ENCODE results near the gene PHYKPL. TPM values are rescaled to one million over a fixed set of nuclear protein-coding genes. Genes with fewer than 3 reads are reported as not detected.

PHYKPL gene
- total and polyA plus RNA-seq, 2 of the 13 experiments (the other 11 are each of a cell fraction or from before 2014, with no cell fraction given) = 18.0 to 78.6 TPM

GRCh38 chr5:178231539-178232123 is 971 bp downstream of the PHYKPL start (continued):
- TF ChIP-seq, protein P1, sequence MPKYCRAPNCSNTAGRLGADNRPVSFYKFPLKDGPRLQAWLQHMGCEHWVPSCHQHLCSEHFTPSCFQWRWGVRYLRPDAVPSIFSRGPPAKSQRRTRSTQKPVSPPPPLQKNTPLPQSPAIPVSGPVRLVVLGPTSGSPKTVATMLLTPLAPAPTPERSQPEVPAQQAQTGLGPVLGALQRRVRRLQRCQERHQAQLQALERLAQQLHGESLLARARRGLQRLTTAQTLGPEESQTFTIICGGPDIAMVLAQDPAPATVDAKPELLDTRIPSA (CRISPR knock-in tag; IDR thresholded peaks at IDR 0.05; ENCODE audit: borderline replicate concordance) = peak; percentile 18; the same call in 1 of the 2 replicates
- TF ChIP-seq ZNF256 (CRISPR knock-in tag; conservative IDR thresholded peaks at IDR 0.05) = no peak
- TF ChIP-seq, protein P2, sequence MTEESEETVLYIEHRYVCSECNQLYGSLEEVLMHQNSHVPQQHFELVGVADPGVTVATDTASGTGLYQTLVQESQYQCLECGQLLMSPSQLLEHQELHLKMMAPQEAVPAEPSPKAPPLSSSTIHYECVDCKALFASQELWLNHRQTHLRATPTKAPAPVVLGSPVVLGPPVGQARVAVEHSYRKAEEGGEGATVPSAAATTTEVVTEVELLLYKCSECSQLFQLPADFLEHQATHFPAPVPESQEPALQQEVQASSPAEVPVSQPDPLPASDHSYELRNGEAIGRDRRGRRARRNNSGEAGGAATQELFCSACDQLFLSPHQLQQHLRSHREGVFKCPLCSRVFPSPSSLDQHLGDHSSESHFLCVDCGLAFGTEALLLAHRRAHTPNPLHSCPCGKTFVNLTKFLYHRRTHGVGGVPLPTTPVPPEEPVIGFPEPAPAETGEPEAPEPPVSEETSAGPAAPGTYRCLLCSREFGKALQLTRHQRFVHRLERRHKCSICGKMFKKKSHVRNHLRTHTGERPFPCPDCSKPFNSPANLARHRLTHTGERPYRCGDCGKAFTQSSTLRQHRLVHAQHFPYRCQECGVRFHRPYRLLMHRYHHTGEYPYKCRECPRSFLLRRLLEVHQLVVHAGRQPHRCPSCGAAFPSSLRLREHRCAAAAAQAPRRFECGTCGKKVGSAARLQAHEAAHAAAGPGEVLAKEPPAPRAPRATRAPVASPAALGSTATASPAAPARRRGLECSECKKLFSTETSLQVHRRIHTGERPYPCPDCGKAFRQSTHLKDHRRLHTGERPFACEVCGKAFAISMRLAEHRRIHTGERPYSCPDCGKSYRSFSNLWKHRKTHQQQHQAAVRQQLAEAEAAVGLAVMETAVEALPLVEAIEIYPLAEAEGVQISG (CRISPR knock-in tag; IDR thresholded peaks at IDR 0.05) = no peak
- TF ChIP-seq CERS6 (CRISPR knock-in tag; IDR thresholded peaks at IDR 0.05) = 0 out of 2 replicates have a peak, but pooled peaks have one; percentile 26
- no peak for TF ChIP-seq ZNF180 (CRISPR knock-in tag; IDR thresholded peaks at IDR 0.05; ENCODE audit: borderline replicate concordance, low read depth)
- TF ChIP-seq RAD21 (CRISPR knock-in tag; IDR thresholded peaks at IDR 0.05) = no peak
- TF ChIP-seq ZNF557 (CRISPR knock-in tag; IDR thresholded peaks at IDR 0.05) = no peak
- TF ChIP-seq HNRNPL (IDR thresholded peaks at IDR 0.05; ENCODE audit: low read depth, low read length) = peak; percentile 52; the same call in 1 of the 2 replicates
- TF ChIP-seq ZNF136 (CRISPR knock-in tag; IDR thresholded peaks at IDR 0.05; ENCODE audit: low read depth) = no peak
- no peak for TF ChIP-seq TCF12 (IDR thresholded peaks at IDR 0.05)
- TF ChIP-seq TCF12 (CRISPR knock-in tag; IDR thresholded peaks at IDR 0.05) = 0 out of 2 replicates have a peak, but pooled peaks have one; percentile 6
- TF ChIP-seq, protein P3, sequence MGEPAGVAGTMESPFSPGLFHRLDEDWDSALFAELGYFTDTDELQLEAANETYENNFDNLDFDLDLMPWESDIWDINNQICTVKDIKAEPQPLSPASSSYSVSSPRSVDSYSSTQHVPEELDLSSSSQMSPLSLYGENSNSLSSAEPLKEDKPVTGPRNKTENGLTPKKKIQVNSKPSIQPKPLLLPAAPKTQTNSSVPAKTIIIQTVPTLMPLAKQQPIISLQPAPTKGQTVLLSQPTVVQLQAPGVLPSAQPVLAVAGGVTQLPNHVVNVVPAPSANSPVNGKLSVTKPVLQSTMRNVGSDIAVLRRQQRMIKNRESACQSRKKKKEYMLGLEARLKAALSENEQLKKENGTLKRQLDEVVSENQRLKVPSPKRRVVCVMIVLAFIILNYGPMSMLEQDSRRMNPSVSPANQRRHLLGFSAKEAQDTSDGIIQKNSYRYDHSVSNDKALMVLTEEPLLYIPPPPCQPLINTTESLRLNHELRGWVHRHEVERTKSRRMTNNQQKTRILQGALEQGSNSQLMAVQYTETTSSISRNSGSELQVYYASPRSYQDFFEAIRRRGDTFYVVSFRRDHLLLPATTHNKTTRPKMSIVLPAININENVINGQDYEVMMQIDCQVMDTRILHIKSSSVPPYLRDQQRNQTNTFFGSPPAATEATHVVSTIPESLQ (CRISPR knock-in tag; conservative IDR thresholded peaks at IDR 0.05) = no peak
- TF ChIP-seq ZBTB44 (CRISPR knock-in tag; IDR thresholded peaks at IDR 0.05) = no peak
- 0 out of 2 replicates have a peak, but pooled peaks have one; percentile 22 for TF ChIP-seq MED1 (CRISPR knock-in tag; IDR thresholded peaks at IDR 0.05)
- TF ChIP-seq HNF1B (CRISPR knock-in tag; IDR thresholded peaks at IDR 0.05) = peak; percentile 57; the same call in 1 of the 2 replicates
- TF ChIP-seq SAP130 (CRISPR knock-in tag; IDR thresholded peaks at IDR 0.05; ENCODE audit: low read depth) = no peak; the same call in none of the 2 replicates
- TF ChIP-seq, protein P4, sequence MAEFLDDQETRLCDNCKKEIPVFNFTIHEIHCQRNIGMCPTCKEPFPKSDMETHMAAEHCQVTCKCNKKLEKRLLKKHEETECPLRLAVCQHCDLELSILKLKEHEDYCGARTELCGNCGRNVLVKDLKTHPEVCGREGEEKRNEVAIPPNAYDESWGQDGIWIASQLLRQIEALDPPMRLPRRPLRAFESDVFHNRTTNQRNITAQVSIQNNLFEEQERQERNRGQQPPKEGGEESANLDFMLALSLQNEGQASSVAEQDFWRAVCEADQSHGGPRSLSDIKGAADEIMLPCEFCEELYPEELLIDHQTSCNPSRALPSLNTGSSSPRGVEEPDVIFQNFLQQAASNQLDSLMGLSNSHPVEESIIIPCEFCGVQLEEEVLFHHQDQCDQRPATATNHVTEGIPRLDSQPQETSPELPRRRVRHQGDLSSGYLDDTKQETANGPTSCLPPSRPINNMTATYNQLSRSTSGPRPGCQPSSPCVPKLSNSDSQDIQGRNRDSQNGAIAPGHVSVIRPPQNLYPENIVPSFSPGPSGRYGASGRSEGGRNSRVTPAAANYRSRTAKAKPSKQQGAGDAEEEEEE (CRISPR knock-in tag; IDR thresholded peaks at IDR 0.05; ENCODE audit: borderline replicate concordance) = no peak; the same call in 1 of the 2 replicates
